H1 (cell line): Measurements from ENCODE around the gene CLEC12A. TPM values are rescaled to one million over a fixed set of nuclear protein-coding genes. Genes with fewer than 3 reads are reported as not detected.

Experiments
- CBX5 ChIP-seq: fragments of 300-800, 300-1000 bp; sonication (generic); IDR thresholded peaks from 2 replicates; pipeline ENCODE4 v1.7.1; 2016; ENCODE audit warnings: antibody characterized with exemption, low read length, low read depth
- RFX5 ChIP-seq: IDR thresholded peaks from 2 replicates; pipeline ENCODE4 v1.6.1; 2011; ENCODE audit warnings: low read depth, low read length, improper control_type of control experiment, borderline replicate concordance
- TAF7 ChIP-seq: optimal IDR thresholded peaks from 2 replicates; pipeline ENCODE3; 2011; ENCODE audit warnings: low read depth, mild to moderate bottlenecking, inconsistent platforms, low read length, moderate library complexity, borderline replicate concordance
- USF2 ChIP-seq: IDR thresholded peaks from 2 replicates; pipeline ENCODE4 v1.6.1; 2011; ENCODE audit warnings: low read length, improper control_type of control experiment
- polyA plus RNA-seq, 7 experiments: library from polyadenylated mRNA; depleted of rRNA in 3 of 7; stranded (reverse) in 5 of 7; unstranded in 2 of 7; fragments of >200 nt in 5 of 7; fragments of 200-250 nt in 2 of 7; gene quantifications; 1 replicate in 5 of 7; 2 replicates in 1 of 7; 4 replicates in 1 of 7; pipeline versions ENCODE4 v1.2.1 to v1.2.3, GENCODE V29; 2011 to 2013; ENCODE audit warnings: missing spikeins in 2 of 7, mixed read lengths in 2 of 7
- total RNA-seq: library from RNA; stranded (reverse); fragmentation: NEBNext Ultra II Directional; extraction: Animal tissue kit (Norgen Biotek cat#: 25700); gene quantifications from 2 replicates; pipeline ENCODE4 v1.2.1, GENCODE V29; 2021

Gene CLEC12A
- total and polyA plus RNA-seq, 2 of the 8 experiments (the other 6 are each of a cell fraction or from before 2014, with no cell fraction given) = not detected

GRCh38 chr12:9991876-9992275, 20.7 kb downstream of the CLEC12A start (continued):
- TF ChIP-seq CBX5 = no peak
- TF ChIP-seq RFX5 = no peak
- no peak for TF ChIP-seq USF2
- no peak for TF ChIP-seq TAF7
